Measurements from ENCODE around the gene CNOT4.
A peak's percentile ranks its signal among the peaks of the same experiment; 100 is the strongest.

Gene CNOT4

GRCh38 chr7:135416431-135416830 lies 93.5 kb downstream of the CNOT4 start:
- DNase-seq, result no peak
- no peak for TF ChIP-seq POLR2A (IDR thresholded peaks at IDR 0.05; ENCODE audit: low read length)
- no peak for TF ChIP-seq GATA1 (IDR thresholded peaks at IDR 0.05; ENCODE audit: low read depth, low read length)

GRCh38 chr7:135414850-135415439 lies 95.0 kb downstream of the CNOT4 start:
- TF ChIP-seq POLR2A (IDR thresholded peaks at IDR 0.05; ENCODE audit: low read length) (no peak), GATA1 (IDR thresholded peaks at IDR 0.05; ENCODE audit: low read depth, low read length) (no peak)
- peak; percentile 80 to 82 for DNase-seq

- TF ChIP-seq GATA1 (IDR thresholded peaks at IDR 0.05; ENCODE audit: low read depth, low read length) (no peak), POLR2A (IDR thresholded peaks at IDR 0.05; ENCODE audit: low read length) (no peak)
- no peak for DNase-seq
Measured at GRCh38 chr7:135414208-135414607, 95.7 kb downstream of the CNOT4 start.

GRCh38 chr7:135411098-135411497 lies 98.8 kb downstream of the CNOT4 start:
- DNase-seq, result no peak
- TF ChIP-seq POLR2A (IDR thresholded peaks at IDR 0.05; ENCODE audit: low read length) (no peak), GATA1 (IDR thresholded peaks at IDR 0.05; ENCODE audit: low read depth, low read length) (no peak)

GRCh38 chr7:135410543-135410942 lies 99.4 kb downstream of the CNOT4 start:
- no peak for TF ChIP-seq POLR2A (IDR thresholded peaks at IDR 0.05; ENCODE audit: low read length)
- no peak for TF ChIP-seq GATA1 (IDR thresholded peaks at IDR 0.05; ENCODE audit: low read depth, low read length)
- DNase-seq, result no peak

GRCh38 chr7:135409845-135410542 lies 99.9 kb downstream of the CNOT4 start:
- DNase-seq, result peak; percentile 37 to 58
- TF ChIP-seq GATA1 (IDR thresholded peaks at IDR 0.05; ENCODE audit: low read depth, low read length) (no peak), POLR2A (IDR thresholded peaks at IDR 0.05; ENCODE audit: low read length) (no peak)

- TF ChIP-seq GATA1 (IDR thresholded peaks at IDR 0.05; ENCODE audit: low read depth, low read length), result no peak
- no peak for TF ChIP-seq POLR2A (IDR thresholded peaks at IDR 0.05; ENCODE audit: low read length)
Measured at GRCh38 chr7:135407884-135408283, 102.0 kb downstream of the CNOT4 start.

GRCh38 chr7:135406918-135407317 lies 103.0 kb downstream of the CNOT4 start:
- DNase-seq, result no peak
- TF ChIP-seq POLR2A (IDR thresholded peaks at IDR 0.05; ENCODE audit: low read length) (no peak), GATA1 (IDR thresholded peaks at IDR 0.05; ENCODE audit: low read depth, low read length) (no peak)

More at GRCh38 chr7:135407884-135408283, 102.0 kb downstream of the CNOT4 start:
- peak in 1 of 2 experiments; percentile 30 for DNase-seq

- TF ChIP-seq GATA1 (IDR thresholded peaks at IDR 0.05; ENCODE audit: low read depth, low read length), result no peak
- TF ChIP-seq POLR2A (IDR thresholded peaks at IDR 0.05; ENCODE audit: low read length), result no peak
Measured at GRCh38 chr7:135405969-135406368, 103.9 kb downstream of the CNOT4 start.

GRCh38 chr7:135403302-135403701 lies 106.6 kb downstream of the CNOT4 start:
- DNase-seq, result no peak
- no peak for TF ChIP-seq GATA1 (IDR thresholded peaks at IDR 0.05; ENCODE audit: low read depth, low read length)
- no peak for TF ChIP-seq POLR2A (IDR thresholded peaks at IDR 0.05; ENCODE audit: low read length)

More at GRCh38 chr7:135405969-135406368, 103.9 kb downstream of the CNOT4 start:
- no peak for DNase-seq

GRCh38 chr7:135397689-135398088 lies 112.2 kb downstream of the CNOT4 start:
- DNase-seq, result peak; percentile 67 to 72
- TF ChIP-seq GATA1 (IDR thresholded peaks at IDR 0.05; ENCODE audit: low read depth, low read length) (no peak), POLR2A (IDR thresholded peaks at IDR 0.05; ENCODE audit: low read length) (no peak)

- no peak for TF ChIP-seq GATA1 (IDR thresholded peaks at IDR 0.05; ENCODE audit: low read depth, low read length)
- TF ChIP-seq POLR2A (IDR thresholded peaks at IDR 0.05; ENCODE audit: low read length), result no peak
- no peak for DNase-seq
Measured at GRCh38 chr7:135392701-135393100, 117.2 kb downstream of the CNOT4 start.

- no peak for DNase-seq
- no peak for TF ChIP-seq GATA1 (IDR thresholded peaks at IDR 0.05; ENCODE audit: low read depth, low read length)
- no peak for TF ChIP-seq POLR2A (IDR thresholded peaks at IDR 0.05; ENCODE audit: low read length)
Measured at GRCh38 chr7:135391514-135391913, 118.4 kb downstream of the CNOT4 start.

GRCh38 chr7:135390829-135391228 lies 119.1 kb downstream of the CNOT4 start:
- no peak for DNase-seq
- TF ChIP-seq POLR2A (IDR thresholded peaks at IDR 0.05; ENCODE audit: low read length) (no peak), GATA1 (IDR thresholded peaks at IDR 0.05; ENCODE audit: low read depth, low read length) (no peak)

- no peak for DNase-seq
- no peak for TF ChIP-seq GATA1 (IDR thresholded peaks at IDR 0.05; ENCODE audit: low read depth, low read length)
- TF ChIP-seq POLR2A (IDR thresholded peaks at IDR 0.05; ENCODE audit: low read length), result no peak
Measured at GRCh38 chr7:135389971-135390370, 119.9 kb downstream of the CNOT4 start.

Data from erythroblast (primary cell).